DND-41 (cell line): ENCODE measurements around the gene CLCA2.

Experiments
- ATAC-seq: fragments of 200-7000 bp; cut with Tn5 transposase; 3 replicates; pipeline ENCODE4 v1.9.1; 2021; ENCODE audit warnings: low read depth; ENCODE audit not compliant: insufficient read depth
- DNase-seq: peaks from one replicate; pipeline ENCODE4 v3.0.0-alpha.2; 2020
- H2AFZ ChIP-seq: 2 replicates; pipeline ENCODE4 v1.6.0; 2012; ENCODE audit warnings: low read depth, low read length
- H3K27ac ChIP-seq: 2 replicates; pipeline ENCODE4 v1.5.1; 2012; ENCODE audit warnings: low read length, inconsistent platforms
- H3K27me3 ChIP-seq: fragments of 200-600 bp; sonication (generic); 2 replicates; pipeline ENCODE4 v1.6.0; 2012; ENCODE audit warnings: low read length, mild to moderate bottlenecking, inconsistent platforms; ENCODE audit not compliant: insufficient read depth, poor library complexity
- H3K36me3 ChIP-seq: 2 replicates; pipeline ENCODE4 v1.5.1; 2012; ENCODE audit warnings: low read length, inconsistent platforms; ENCODE audit not compliant: insufficient read depth
- H3K4me1 ChIP-seq: 2 replicates; pipeline ENCODE4 v1.5.1; 2012; ENCODE audit warnings: mild to moderate bottlenecking, low read length; ENCODE audit not compliant: insufficient read depth
- H3K4me2 ChIP-seq: 2 replicates; pipeline ENCODE4 v1.6.0; 2012; ENCODE audit warnings: mild to moderate bottlenecking, moderate library complexity, low read length, inconsistent platforms; ENCODE audit not compliant: insufficient read depth
- H3K4me3 ChIP-seq, 2 experiments: fragments of 200-600 bp in 1 of 2; shearing (Covaris generic) in 1 of 2; 2 replicates each; pipeline ENCODE4 v1.5.1; 2012 to 2016; ENCODE audit warnings: inconsistent platforms in 2 of 2, low read length in 2 of 2, mild to moderate bottlenecking in 2 of 2, low read depth in 1 of 2, moderate library complexity in 1 of 2
- H3K79me2 ChIP-seq: 2 replicates; pipeline ENCODE4 v1.6.0; 2012; ENCODE audit warnings: low read length, inconsistent platforms; ENCODE audit not compliant: insufficient read depth
- H3K9ac ChIP-seq: 2 replicates; pipeline ENCODE4 v1.6.0; 2012; ENCODE audit warnings: low read depth, mild to moderate bottlenecking, inconsistent platforms, low read length, moderate library complexity
- H3K9me3 ChIP-seq: 2 replicates; pipeline ENCODE4 v1.5.1; 2012; ENCODE audit warnings: low read length, moderate library complexity, mild to moderate bottlenecking, inconsistent platforms; ENCODE audit not compliant: insufficient read depth, severe bottlenecking
- H4K20me1 ChIP-seq: 2 replicates; pipeline ENCODE4 v1.6.0; 2012; ENCODE audit warnings: low read length; ENCODE audit not compliant: insufficient read depth
- CTCF ChIP-seq: IDR thresholded peaks from 2 replicates; pipeline ENCODE4 v1.5.1; 2012; ENCODE audit warnings: borderline replicate concordance, low read length, moderate library complexity, mild to moderate bottlenecking; ENCODE audit not compliant: poor library complexity, severe bottlenecking; ENCODE audit errors: extremely low read depth
- EZH2 ChIP-seq: IDR thresholded peaks from 3 replicates; pipeline ENCODE4 v1.6.1; 2012; ENCODE audit warnings: borderline replicate concordance, low read depth, mild to moderate bottlenecking, moderate library complexity, low read length, inconsistent platforms; ENCODE audit not compliant: severe bottlenecking

CLCA2 gene

DNA sequence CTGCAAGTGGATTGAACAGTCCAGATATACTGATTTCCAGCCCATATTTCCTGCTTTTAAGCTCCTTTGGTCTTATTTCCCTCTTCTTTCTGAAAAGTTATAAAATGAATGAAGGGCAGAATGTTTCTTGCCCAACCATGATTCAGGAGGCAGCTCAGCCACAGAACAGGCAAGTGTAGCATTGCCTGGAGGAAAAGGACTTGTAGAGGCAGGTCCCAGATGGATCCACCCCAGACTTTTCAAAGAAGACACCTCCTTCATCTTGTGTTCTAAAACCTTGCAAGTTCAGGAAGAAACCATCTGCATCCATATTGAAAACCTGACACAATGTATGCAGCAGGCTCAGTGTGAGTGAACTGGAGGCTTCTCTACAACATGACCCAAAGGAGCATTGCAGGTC lies at the start of gene CLCA2:
TSS of gene CLCA2 (plus strand) at position 299 of the 400 bp plus-strand sequence. CDS start at position 376, 77 bp downstream.
- no peak within 1 kb of the TSS for H3K4me2 ChIP-seq
- H3K9me3 ChIP-seq, result no peaks in the 10 kb centered on the region
- no peak within 1 kb of the TSS for H3K27ac ChIP-seq
- TF ChIP-seq EZH2, result no peak
- no peak for TF ChIP-seq CTCF
- DNase-seq (no peak), ATAC-seq (no peak)
- no peaks in the 10 kb centered on the region for H4K20me1 ChIP-seq
- peaks cover 3% of the 10 kb centered on the region for H3K27me3 ChIP-seq
- no peak within 1 kb of the TSS for H3K4me3 ChIP-seq
- no peak within 1 kb of the TSS for H3K9ac ChIP-seq
- H3K36me3 ChIP-seq, result no peaks in the 10 kb centered on the region
- no peaks in the 10 kb centered on the region for H3K79me2 ChIP-seq
- H3K4me1 ChIP-seq, result peaks cover 2% of the 10 kb centered on the region
- H2AFZ ChIP-seq, result no peak within 1 kb of the TSS

DNA sequence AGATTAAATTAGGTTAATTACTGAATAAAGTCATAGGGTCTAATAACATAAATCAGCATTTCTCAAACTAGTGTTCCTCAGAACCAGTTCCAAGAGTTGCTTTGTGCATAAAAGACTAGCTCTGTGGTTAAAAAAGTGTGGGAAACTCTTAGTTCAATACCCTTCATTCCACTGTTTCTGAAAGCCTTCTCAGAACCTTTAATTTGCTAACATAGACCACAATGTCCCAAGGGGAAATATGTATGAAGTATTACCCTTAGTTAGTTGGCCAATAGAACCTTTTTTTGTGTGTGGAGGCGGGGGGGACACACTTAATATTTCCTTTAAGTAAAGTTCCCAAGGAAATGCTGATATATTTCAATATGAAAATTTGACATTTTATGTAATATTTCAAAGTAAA lies 48.3 kb upstream of the CLCA2 start:
- Histone ChIP-seq H3K4me2 (no peak overlapping the region), H3K27me3 (no peaks in the 10 kb centered on the region), H2AFZ (no peak overlapping the region), H3K79me2 (peaks cover 4% of the 10 kb centered on the region; the same call in 1 of the 2 replicates), H3K27ac (no peak overlapping the region), H3K36me3 (peaks cover 55% of the 10 kb centered on the region), H4K20me1 (no peaks in the 10 kb centered on the region), H3K9me3 (peaks cover 22% of the 10 kb centered on the region), H3K4me3 (no peak overlapping the region), H3K9ac (no peak overlapping the region), H3K4me1 (peaks cover 23% of the 10 kb centered on the region)
- peak; percentile 41 for DNase-seq
- TF ChIP-seq CTCF (no peak), EZH2 (no peak)
- ATAC-seq, result peak; percentile 90

DNA sequence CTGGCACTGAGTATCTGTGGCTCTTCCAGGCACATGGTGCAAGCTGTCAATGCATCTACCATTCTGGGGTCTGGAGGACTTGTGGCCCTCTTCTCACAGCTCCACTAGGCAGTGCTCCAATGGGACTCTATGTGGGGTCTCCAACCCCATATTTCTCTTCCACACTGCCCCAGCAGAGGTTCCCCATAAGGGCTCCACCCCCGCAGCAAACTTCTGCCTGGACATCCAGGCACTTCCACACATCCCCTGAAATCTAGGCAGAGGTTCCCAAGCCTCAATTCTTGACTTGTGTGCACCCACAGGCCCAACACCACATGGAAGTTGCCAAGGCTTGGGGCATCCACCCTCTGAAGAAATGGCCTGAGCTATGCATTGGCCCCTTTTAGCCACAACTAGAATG lies 46.6 kb upstream of the CLCA2 start:
- Histone ChIP-seq H3K9me3 (peaks cover 22% of the 10 kb centered on the region), H3K36me3 (peaks cover 51% of the 10 kb centered on the region), H4K20me1 (no peaks in the 10 kb centered on the region), H2AFZ (no peak overlapping the region), H3K27me3 (no peaks in the 10 kb centered on the region), H3K27ac (no peak overlapping the region), H3K4me2 (no peak overlapping the region), H3K4me3 (no peak overlapping the region), H3K4me1 (peaks cover 38% of the 10 kb centered on the region), H3K79me2 (peaks cover 9% of the 10 kb centered on the region), H3K9ac (no peak overlapping the region)
- ATAC-seq, result no peak
- TF ChIP-seq CTCF (no peak), EZH2 (no peak)
- DNase-seq, result peak; percentile 22

DNA sequence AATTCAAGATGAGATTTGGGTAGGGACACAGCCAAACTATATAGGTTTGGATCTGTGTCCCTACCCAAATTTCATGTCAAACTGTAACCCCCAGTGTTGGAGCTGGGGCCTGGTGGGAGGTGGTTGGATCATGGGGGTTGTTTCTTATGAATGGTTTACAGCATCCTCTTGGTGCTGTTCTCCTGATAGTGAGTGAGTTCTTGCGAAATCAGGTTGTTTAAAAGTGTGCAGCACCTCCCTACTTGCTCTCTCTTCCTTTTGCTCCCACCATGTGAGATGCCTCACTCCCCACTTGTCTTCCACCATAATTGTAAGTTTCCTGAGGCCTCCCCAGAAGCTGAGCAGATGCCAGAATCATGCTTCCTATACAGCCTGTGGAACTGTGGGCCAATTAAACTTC lies 45.2 kb upstream of the CLCA2 start:
- Histone ChIP-seq H3K4me2 (no peak overlapping the region), H3K27ac (no peak overlapping the region), H3K79me2 (peaks cover 9% of the 10 kb centered on the region), H3K9me3 (peaks cover 22% of the 10 kb centered on the region), H3K4me3 (no peak overlapping the region), H3K27me3 (no peaks in the 10 kb centered on the region), H3K36me3 (peaks cover 43% of the 10 kb centered on the region), H2AFZ (no peak overlapping the region), H4K20me1 (no peaks in the 10 kb centered on the region), H3K9ac (no peak overlapping the region), H3K4me1 (peaks cover 51% of the 10 kb centered on the region)
- DNase-seq (no peak), ATAC-seq (no peak)
- no peak for TF ChIP-seq CTCF
- TF ChIP-seq EZH2, result no peak
